Astrocyte (in vitro differentiated cells and primary cell): ENCODE results near the gene SLC1A1.

Experiments used
- EZH2 ChIP-seq: IDR thresholded peaks from 2 replicates; pipeline ENCODE4 v1.6.1; 2012; ENCODE audit warnings: mild to moderate bottlenecking, low read length, inconsistent platforms; ENCODE audit not compliant: insufficient read depth
- TF ChIP-seq, protein P1 (sequence below): IDR thresholded peaks from 2 replicates; pipeline ENCODE4 v1.5.1; 2011; ENCODE audit warnings: low read depth, mild to moderate bottlenecking, inconsistent platforms, low read length, moderate library complexity; ENCODE audit not compliant: insufficient read depth

DNA sequence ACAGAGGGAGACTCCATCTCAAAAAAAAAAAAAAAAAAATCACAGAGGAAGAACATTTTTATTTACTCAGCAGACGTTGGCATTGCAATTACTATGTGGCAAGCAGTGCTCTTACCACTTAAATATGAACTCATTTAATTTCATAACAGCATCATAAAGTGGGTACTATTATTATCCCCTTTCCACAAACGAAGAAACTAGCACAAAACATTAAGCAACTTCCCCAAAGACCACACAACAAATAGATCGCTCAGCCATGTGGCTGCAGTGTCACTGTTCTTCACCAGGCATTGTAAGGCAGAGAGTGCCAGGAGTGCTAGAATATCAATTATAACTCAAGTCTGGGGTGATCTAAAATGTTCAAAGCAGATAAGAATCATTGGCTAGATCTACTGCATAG is 102.0 kb downstream of the SLC1A1 start:
- TF ChIP-seq, protein P1, sequence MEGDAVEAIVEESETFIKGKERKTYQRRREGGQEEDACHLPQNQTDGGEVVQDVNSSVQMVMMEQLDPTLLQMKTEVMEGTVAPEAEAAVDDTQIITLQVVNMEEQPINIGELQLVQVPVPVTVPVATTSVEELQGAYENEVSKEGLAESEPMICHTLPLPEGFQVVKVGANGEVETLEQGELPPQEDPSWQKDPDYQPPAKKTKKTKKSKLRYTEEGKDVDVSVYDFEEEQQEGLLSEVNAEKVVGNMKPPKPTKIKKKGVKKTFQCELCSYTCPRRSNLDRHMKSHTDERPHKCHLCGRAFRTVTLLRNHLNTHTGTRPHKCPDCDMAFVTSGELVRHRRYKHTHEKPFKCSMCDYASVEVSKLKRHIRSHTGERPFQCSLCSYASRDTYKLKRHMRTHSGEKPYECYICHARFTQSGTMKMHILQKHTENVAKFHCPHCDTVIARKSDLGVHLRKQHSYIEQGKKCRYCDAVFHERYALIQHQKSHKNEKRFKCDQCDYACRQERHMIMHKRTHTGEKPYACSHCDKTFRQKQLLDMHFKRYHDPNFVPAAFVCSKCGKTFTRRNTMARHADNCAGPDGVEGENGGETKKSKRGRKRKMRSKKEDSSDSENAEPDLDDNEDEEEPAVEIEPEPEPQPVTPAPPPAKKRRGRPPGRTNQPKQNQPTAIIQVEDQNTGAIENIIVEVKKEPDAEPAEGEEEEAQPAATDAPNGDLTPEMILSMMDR = no peak
- TF ChIP-seq EZH2 = no peak
